HG02884 (cell line): ENCODE data around the gene HUWE1.

ENCODE experiments used
- ATAC-seq: cut with Tn5 transposase; IDR thresholded peaks from one replicate; pipeline ENCODE4 v1.9.1; 2021; ENCODE audit warnings: mild to moderate bottlenecking, moderate library complexity; ENCODE audit not compliant: unreplicated experiment

HUWE1 gene

DNA sequence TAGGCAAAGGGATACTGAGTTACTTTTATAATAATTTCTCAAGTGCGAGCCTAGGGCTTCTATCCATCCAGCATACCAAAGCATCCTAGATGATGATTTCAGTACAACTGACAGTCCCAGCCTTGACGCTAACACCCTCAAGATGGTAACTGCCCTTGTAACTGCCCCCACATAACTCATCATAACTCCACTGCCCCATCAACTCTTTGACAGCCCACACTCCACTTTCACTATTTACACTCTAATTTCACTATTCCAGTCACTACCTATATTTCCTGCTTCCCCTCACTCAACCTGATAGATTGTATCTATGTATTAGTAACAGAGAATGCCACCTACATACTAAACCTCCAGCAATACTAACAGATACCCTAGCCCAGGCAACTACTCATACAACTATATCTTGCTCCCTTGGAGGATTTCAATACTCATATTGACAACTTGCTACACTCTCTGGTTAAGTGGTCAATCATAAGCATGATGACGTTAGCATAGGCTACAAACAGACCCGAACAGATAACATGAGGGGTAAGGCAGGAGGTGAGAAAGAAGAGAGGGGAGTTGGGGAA is 65.0 kb downstream of the HUWE1 start:
- ATAC-seq, result no peak

DNA sequence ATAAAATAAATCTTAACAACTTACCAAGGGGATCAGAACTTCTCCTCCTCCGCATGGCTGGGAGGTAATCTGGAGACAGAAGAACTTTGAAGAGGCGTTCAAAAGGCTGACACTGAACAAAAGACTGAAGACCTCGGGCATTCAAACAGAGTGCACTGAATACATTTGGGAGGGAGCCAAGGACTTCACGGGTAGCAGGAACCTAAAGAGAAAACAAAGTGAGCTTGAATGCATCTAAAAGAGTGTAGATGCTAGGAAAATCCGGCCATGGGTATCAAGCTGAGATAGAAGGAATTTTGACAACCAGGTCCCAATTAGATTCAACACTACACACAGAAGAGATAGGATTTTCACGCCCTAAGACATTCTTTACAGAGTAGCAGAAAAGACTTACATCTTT is 69.6 kb downstream of the HUWE1 start:
- ATAC-seq, result no peak

DNA sequence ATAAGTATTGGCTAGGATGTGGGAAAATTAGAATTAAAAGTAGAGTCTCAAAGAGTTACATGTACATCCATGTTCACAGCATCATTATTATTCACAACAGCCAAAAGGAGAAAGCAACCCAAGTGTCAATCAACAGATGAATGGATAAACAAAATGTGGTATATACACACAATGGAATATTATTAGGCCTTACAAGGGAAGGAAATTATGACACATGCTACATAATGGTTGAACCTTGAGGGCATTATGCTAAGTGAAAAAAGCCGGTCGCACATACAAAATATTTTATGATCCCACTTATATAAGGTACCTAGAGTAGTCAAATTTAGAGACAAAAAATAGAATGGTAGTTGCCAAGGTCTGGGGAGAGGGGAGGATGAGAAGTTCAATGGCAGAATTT is 80.1 kb downstream of the HUWE1 start:
- ATAC-seq, result no peak

GRCh38 chrX:53605004-53605403 is 81.5 kb downstream of the HUWE1 start:
- ATAC-seq, result no peak

GRCh38 chrX:53599781-53600396 is 86.6 kb downstream of the HUWE1 start:
- ATAC-seq, result no peak

DNA sequence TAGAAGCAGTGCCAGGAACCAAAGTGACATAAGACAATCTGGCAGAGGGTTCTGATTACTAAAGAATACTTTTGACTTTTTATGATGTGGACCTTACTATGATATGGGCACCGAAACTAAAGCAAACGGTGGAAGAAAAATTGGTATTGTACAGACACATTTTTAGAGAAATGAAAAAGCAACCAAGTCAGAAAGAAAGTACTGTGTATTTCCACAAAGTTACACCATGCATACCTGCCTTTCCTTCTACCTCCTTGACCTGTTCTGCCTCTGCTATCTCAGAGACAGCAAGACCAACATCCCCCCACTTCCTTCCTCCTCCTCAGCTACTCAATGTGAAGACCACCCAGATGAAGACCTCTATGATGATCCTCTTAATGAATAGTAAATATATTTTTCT is 88.3 kb downstream of the HUWE1 start:
- ATAC-seq, result no peak

DNA sequence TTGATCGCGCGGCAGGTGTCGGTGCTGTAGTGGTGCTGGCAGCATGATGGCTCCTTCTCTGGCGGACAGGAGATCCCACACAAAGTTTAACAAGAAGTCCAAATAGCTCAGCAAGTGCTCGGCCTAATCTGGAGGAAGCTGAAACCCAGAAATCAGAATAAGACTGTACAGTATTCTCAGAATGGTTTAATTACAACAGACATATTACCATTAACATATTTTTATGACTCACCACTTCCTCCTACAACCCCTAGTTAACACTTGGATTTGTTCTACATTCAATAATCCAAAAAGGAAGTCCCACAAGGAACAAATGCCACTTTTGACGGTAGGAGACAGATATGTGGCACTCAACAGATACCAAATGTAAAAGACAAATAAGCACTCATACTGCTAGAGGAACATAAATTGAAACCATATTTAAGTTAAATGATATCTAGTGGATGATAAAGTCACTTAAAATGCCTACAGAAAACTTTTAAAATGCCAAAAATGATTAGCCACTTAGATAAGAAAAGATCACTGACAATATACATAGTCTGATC is 91.2 kb downstream of the HUWE1 start:
- ATAC-seq, result no peak

GRCh38 chrX:53594354-53594753 is 92.2 kb downstream of the HUWE1 start:
- no peak for ATAC-seq

- no peak for ATAC-seq
Observed at GRCh38 chrX:53587795-53588420, 98.6 kb downstream of the HUWE1 start.

- ATAC-seq, result no peak
Observed at GRCh38 chrX:53584891-53585290, 101.6 kb downstream of the HUWE1 start.

- no peak for ATAC-seq
Observed at GRCh38 chrX:53583571-53583970, 102.9 kb downstream of the HUWE1 start.

- no peak for ATAC-seq
Observed at GRCh38 chrX:53580742-53581504, 105.6 kb downstream of the HUWE1 start.

- no peak for ATAC-seq
Observed at GRCh38 chrX:53571494-53571893, 115.0 kb downstream of the HUWE1 start.

- ATAC-seq, result no peak
Observed at GRCh38 chrX:53563324-53563723, 123.2 kb downstream of the HUWE1 start.

- no peak for ATAC-seq
Observed at GRCh38 chrX:53561912-53562311, 124.6 kb downstream of the HUWE1 start.

DNA sequence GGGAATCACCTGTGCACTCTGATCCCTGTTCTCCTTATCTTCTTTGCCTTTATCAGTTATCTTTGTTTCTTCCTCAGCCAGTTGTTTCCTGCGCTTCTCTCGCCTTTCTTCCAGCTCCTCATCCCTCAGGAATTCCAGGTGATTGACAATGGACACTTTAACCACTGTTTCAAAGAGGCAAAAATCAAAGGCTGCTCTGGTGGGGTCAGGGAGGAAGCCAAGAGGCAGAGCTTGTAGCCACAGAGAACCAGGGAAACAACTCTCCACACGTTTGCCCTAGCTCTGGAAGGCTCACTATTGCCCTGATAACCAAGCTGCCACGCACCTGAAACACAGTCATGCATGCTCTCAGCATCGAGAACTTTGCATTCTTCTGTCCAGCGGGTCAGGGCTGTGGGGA is 127.9 kb downstream of the HUWE1 start:
- no peak for ATAC-seq

DNA sequence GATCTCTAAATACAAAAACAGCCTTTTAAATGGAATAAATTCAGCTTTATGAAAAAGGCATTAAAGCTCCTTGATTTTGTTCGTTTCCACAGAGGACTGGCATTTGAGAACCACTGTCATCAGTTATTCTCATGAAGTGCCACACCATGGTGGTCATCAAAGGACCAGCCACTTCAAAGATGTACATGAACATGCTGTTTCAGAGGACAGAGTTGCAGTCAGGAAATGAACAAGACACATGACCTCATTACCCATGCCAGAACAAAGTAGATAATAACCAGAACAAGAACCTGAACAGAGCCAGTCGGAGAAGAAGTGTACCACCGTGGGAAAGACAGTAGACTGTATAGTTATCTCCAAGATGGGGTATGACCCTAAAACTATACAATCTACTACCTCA is 129.7 kb downstream of the HUWE1 start:
- no peak for ATAC-seq

DNA sequence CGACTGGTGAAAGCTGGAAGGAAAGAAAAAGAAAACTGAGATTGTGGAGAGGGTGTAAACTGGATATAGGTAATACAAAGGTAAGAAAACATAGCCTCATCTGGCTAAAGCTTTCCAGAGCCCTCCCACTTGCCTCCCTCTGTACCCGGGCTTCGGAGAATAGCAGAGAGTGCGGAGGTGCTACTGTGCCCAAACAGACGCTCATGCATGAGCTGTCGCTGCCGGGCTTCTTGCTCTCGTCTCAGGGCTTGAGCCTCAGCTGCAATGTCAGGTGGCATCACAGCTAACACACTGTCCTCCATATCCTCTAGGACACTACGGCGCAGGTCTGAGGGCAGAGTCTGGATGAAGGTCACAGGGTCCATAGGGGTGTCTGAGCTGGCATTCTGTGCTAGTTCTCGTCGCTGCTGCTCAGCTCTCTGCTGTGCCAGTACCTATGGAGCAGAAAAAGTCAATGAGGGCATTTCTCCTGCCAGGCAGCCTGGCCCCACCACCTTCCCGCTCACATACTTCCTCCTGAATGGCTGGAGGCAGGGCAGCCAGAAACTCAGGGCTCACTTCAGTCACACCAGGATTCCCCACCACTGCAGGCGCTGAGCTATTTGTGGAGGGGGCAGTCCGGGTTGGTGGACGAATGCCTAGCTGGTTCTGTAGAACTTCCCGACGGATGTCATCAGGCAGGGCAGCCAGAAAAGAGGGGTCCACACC is 135.6 kb downstream of the HUWE1 start:
- ATAC-seq, result no peak

DNA sequence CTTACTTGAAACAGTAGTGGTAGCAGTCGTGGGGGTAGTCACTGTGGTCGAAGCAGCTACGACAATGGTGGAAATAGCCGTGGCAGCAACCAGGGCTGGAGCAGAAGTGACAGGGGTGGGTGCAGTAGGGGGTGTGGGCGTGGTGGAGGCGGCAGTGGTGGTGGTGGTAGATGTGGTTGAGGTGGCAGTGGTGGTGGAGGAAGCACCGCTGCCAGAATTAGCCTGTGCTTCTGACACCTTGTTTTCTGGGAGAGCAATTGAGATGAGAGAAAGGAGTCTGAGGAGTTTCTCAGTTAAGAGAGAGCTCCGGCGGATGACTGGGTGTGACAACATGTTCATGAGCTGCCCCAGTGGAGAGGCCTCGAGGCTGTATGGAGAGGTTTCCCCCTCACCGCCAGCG is 138.9 kb downstream of the HUWE1 start:
- ATAC-seq, result no peak

DNA sequence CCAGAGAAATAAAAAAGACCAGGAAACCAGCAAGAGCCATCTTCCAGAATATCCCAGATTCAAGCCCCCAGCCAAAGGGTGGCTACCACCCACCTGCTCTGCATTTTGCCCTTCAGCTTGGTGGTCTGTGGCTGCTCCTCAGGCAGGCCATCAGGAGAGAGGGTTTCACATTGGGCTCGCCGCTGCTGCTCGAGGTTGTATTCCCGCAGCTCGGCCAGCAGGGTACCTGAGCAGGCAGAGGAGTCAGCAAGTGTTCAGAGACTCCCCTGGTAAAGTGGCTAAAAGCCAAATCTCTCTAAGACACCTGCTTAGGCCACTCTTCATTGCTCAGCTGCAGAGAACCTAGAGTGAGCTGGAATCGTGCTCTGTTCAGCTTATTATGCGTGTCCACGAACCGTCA is 141.6 kb downstream of the HUWE1 start:
- no peak for ATAC-seq

- ATAC-seq, result no peak
Observed at GRCh38 chrX:53538781-53539180, 147.7 kb downstream of the HUWE1 start.
